Choroid plexus epithelial cell (primary cell): ENCODE results near the gene HSP90AB1.

Source experiments
- DNase-seq: peaks from one replicate; pipeline ENCODE4 v3.0.0-alpha.2; 2010; ENCODE audit warnings: low read depth
- H3K4me3 ChIP-seq: 2 replicates; pipeline ENCODE4 v1.5.1; 2011; ENCODE audit warnings: low read depth, mild to moderate bottlenecking, control low read depth, low read length, moderate library complexity
- CTCF ChIP-seq: conservative IDR thresholded peaks from 2 replicates; pipeline ENCODE4 v1.5.1; 2011; ENCODE audit warnings: low read depth, mild to moderate bottlenecking, control low read depth, inconsistent platforms, low read length, moderate library complexity

HSP90AB1 gene

GRCh38 chr6:44253307-44254101 is 6.6 kb downstream of the HSP90AB1 start:
- H3K4me3 ChIP-seq, result no peak overlapping the region
- DNase-seq, result peak; percentile 42

GRCh38 chr6:44254191-44255104 is 7.5 kb downstream of the HSP90AB1 start:
- no peak for DNase-seq
- no peak overlapping the region for H3K4me3 ChIP-seq
- no peak for TF ChIP-seq CTCF

More at GRCh38 chr6:44253307-44254101, 6.6 kb downstream of the HSP90AB1 start:
- peak; percentile 66 for TF ChIP-seq CTCF

GRCh38 chr6:44255105-44255808 is 8.4 kb downstream of the HSP90AB1 start:
- no peak for TF ChIP-seq CTCF
- no peak for DNase-seq
- peak overlapping the region; percentile 90 for H3K4me3 ChIP-seq

- no peak for TF ChIP-seq CTCF
- no peak for DNase-seq
- peak overlapping the region; percentile 90 for H3K4me3 ChIP-seq
Observed at GRCh38 chr6:44255871-44256774, 9.2 kb downstream of the HSP90AB1 start.

GRCh38 chr6:44256775-44257024 is 9.8 kb downstream of the HSP90AB1 start:
- DNase-seq, result no peak
- H3K4me3 ChIP-seq, result peak overlapping the region; percentile 90
- TF ChIP-seq CTCF, result no peak
